Psoas muscle (tissue), 8 donors: ENCODE measurements around the gene RPUSD1. TPM values are rescaled to one million over a fixed set of nuclear protein-coding genes. Genes with fewer than 3 reads are reported as not detected.

Source experiments
- ATAC-seq, 4 donors: fragments of 200-7000 bp; cut with Tn5 transposase; one replicate each; pipeline ENCODE4 v1.9.1; 2020; ENCODE audit warnings: moderate library complexity in 3 of 4, mild to moderate bottlenecking in 2 of 4
- DNase-seq, 2 donors: peaks; one replicate each; pipeline ENCODE4 v3.0.0-alpha.2; 2020
- H3K27ac ChIP-seq: fragments of 200-600 bp; one replicate; pipeline ENCODE4 v1.8.0; 2022
- H3K27me3 ChIP-seq, 3 donors: fragments of 200-600 bp in 1 of 3; one replicate each; pipeline versions ENCODE4 v1.6.1 to v1.8.0; 2013 to 2022; ENCODE audit warnings: low read length in 2 of 3, mild to moderate bottlenecking in 2 of 3, moderate library complexity in 1 of 3; ENCODE audit not compliant: insufficient read depth in 3 of 3
- H3K36me3 ChIP-seq, 2 donors: fragments of 200-600 bp in 1 of 2; one replicate each; pipeline versions ENCODE4 v1.6.1 to v1.8.0; 2013 to 2022; ENCODE audit warnings: low read depth in 1 of 2, mild to moderate bottlenecking in 1 of 2, moderate library complexity in 1 of 2; ENCODE audit not compliant: insufficient read depth in 1 of 2
- H3K4me1 ChIP-seq: fragments of 200-600 bp; one replicate; pipeline ENCODE4 v1.8.0; 2022
- H3K4me3 ChIP-seq: fragments of 200-600 bp; one replicate; pipeline ENCODE4 v1.8.0; 2022; ENCODE audit warnings: mild to moderate bottlenecking
- H3K9me3 ChIP-seq: fragments of 200-600 bp; one replicate; pipeline ENCODE4 v1.8.0; 2022
- WGBS, 3 donors: extraction: QIAGEN DNeasy Blood & Tissue Kit; methylation state at CpG; one replicate each; pipeline versions ENCODE4 v1.1.6 to v1.1.7; 2013; 5-methylcytosine and 5-hydroxymethylcytosine counted together
- intact Hi-C, 2 donors: fragments of 100-400 bp; cut with DNase I; formaldehyde crosslinking; loops; one replicate each; pipeline versions ENCODE4 v1.11.0 to v1.14.2; 2022
- polyA plus RNA-seq, 3 donors: library from polyadenylated mRNA; stranded (reverse); fragments of 200-250 nt; gene quantifications; one replicate each; pipeline ENCODE4 v1.2.3, GENCODE V29; 2013
- total RNA-seq, 4 donors: library from RNA; stranded (reverse); fragmentation: NEBNext Ultra II Directional in 2 of 4; extraction: Animal tissue kit (Norgen Biotek cat#: 25700) in 2 of 4; gene quantifications; one replicate each; pipeline versions ENCODE4 v1.2.1 to v1.2.4, GENCODE V29; 2021 to 2023
- TF ChIP-seq, protein P1 (sequence below): fragments of 200-600 bp; IDR thresholded peaks from one replicate; pipeline ENCODE4 v1.8.0; 2022; ENCODE audit warnings: antibody characterized with exemption
- donor health status: healthy with polysubstance abuse.
- donor health status: DM: no; HTN: no; CAD: no; lungs with moderate emphysema.
- donor health status: Bipolar disorder and iron deficiency.
- donor health status: healthy.
- donor health status: DM: yes; HTN: yes; CAD: no.
- donor health status: DM: no; HTN: no; CAD: no.
- donor health status: DM: no; HTN: no; CAD: no.
- donor health status: DM: yes; HTN: yes; CAD: no.

The RPUSD1 gene
- total and polyA plus RNA-seq, 7 donors, result 4.4 to 25.7 (median 10.9) TPM

DNA sequence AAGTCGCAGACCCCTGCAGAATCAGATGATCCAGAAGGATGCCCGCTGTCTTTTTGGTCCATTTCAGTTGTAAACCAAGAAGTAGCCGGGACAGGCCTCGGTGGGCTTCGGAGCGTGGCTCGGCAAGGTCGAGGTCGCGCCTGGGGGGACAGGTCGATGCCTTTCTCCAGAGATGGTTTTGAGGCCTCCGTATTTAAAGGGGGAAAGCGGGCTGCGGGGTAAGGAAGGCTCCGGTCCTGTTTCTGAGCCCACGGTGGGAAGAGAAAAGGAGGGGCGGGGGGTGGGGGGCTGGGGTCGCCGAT is 19.9 kb upstream of the RPUSD1 start:
- intact Hi-C loops, result no loop called here
- ATAC-seq (no peak), DNase-seq (no peak)
- Histone ChIP-seq H3K27me3 (peaks cover 0 to 55% (median 30%) of the 10 kb centered on the region in 3 donors), H3K4me3 (peak overlapping the region; percentile 81), H3K27ac (no peak overlapping the region), H3K36me3 (no peaks in the 10 kb centered on the region), H3K9me3 (no peaks in the 10 kb centered on the region), H3K4me1 (no peaks in the 10 kb centered on the region)
- 23 to 30% (median 29%) methylated on average over 19 of the region's 19 CpGs for WGBS, 3 donors
- TF ChIP-seq, protein P1, sequence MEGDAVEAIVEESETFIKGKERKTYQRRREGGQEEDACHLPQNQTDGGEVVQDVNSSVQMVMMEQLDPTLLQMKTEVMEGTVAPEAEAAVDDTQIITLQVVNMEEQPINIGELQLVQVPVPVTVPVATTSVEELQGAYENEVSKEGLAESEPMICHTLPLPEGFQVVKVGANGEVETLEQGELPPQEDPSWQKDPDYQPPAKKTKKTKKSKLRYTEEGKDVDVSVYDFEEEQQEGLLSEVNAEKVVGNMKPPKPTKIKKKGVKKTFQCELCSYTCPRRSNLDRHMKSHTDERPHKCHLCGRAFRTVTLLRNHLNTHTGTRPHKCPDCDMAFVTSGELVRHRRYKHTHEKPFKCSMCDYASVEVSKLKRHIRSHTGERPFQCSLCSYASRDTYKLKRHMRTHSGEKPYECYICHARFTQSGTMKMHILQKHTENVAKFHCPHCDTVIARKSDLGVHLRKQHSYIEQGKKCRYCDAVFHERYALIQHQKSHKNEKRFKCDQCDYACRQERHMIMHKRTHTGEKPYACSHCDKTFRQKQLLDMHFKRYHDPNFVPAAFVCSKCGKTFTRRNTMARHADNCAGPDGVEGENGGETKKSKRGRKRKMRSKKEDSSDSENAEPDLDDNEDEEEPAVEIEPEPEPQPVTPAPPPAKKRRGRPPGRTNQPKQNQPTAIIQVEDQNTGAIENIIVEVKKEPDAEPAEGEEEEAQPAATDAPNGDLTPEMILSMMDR, result no peak

DNA sequence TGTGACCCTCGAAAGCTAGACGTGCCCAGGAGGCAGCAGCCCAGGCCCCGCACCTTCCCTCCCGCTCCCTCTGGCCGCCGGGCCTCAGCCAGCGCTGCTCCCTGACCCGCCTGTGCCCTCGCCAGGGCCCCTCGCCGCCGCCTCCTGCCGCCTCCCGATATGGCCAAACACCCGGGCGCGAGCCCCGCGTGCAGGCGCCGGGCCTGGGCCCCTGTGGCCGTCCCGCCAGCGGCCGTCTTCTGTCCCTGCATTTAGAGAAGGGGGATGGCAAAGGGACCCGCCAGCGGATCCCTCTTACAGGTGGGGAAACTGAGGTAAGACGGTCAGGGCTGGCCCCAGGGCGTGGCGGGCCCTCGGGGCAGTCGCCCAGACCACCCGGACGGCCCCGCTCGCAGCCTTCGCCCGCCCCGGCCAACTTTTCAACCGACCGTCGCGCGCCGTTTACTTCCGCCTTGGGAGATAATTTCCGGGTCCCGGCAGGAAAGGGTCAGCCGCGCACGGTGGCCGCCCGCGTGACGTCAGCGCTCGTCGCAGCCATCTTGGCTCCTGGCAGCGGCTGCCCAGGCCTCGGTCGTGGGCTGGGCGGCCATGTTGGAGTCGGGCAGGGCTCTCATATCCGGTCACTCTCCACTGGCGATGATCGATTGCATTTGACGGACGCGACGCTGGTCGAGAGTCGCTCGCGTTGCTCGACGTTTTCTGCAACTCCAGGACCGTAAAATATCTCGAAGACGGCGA is 19.3 kb upstream of the RPUSD1 start:
- peak overlapping the region; percentile 82 for H3K27ac ChIP-seq
- H3K36me3 ChIP-seq, result no peaks in the 10 kb centered on the region
- TF ChIP-seq, protein P1, result no peak
- H3K4me1 ChIP-seq, result no peaks in the 10 kb centered on the region
- DNase-seq, result peak; percentile 93 to 96
- H3K27me3 ChIP-seq, result peaks cover 0 to 55% (median 32%) of the 10 kb centered on the region in 3 donors
- peak overlapping the region; percentile 81 for H3K4me3 ChIP-seq
- peak; percentile 97 to 99 (median 98) for ATAC-seq
- WGBS, 3 donors, result 4 to 13% (median 10%) methylated on average over 78 to 80 of the region's 80 CpGs
- intact Hi-C loops, result no loop called here
- H3K9me3 ChIP-seq, result no peaks in the 10 kb centered on the region

DNA sequence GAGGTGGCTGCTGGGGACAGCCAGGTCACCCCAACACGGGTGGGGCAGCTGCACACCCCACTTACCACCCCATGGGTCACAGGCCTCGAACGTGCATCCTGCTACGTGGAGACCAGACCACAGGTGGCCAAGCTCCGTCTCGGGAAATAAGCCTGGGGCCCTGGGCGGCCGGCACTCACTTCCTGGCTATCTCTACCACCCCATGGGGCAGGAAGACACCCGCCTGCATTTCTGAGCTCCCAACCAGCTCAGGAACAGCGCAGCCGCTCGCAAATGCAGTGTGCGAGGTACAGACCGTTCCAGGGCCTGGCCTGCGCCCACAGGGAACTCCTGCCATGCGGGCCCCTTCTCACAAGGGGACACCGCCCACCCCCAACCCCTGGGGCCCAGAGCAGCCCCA is 17.3 kb upstream of the RPUSD1 start:
- peaks cover 0 to 56% (median 41%) of the 10 kb centered on the region in 3 donors for H3K27me3 ChIP-seq
- TF ChIP-seq, protein P1, result no peak
- intact Hi-C loops, result no loop called here
- no peak for DNase-seq
- H3K4me3 ChIP-seq, result no peak overlapping the region
- no peaks in the 10 kb centered on the region for H3K4me1 ChIP-seq
- H3K9me3 ChIP-seq, result no peaks in the 10 kb centered on the region
- WGBS, 3 donors, result 67 to 71% (median 70%) methylated on average over 14 to 17 of the region's 17 CpGs
- H3K36me3 ChIP-seq, result no peaks in the 10 kb centered on the region
- ATAC-seq, result no peak
- no peak overlapping the region for H3K27ac ChIP-seq

DNA sequence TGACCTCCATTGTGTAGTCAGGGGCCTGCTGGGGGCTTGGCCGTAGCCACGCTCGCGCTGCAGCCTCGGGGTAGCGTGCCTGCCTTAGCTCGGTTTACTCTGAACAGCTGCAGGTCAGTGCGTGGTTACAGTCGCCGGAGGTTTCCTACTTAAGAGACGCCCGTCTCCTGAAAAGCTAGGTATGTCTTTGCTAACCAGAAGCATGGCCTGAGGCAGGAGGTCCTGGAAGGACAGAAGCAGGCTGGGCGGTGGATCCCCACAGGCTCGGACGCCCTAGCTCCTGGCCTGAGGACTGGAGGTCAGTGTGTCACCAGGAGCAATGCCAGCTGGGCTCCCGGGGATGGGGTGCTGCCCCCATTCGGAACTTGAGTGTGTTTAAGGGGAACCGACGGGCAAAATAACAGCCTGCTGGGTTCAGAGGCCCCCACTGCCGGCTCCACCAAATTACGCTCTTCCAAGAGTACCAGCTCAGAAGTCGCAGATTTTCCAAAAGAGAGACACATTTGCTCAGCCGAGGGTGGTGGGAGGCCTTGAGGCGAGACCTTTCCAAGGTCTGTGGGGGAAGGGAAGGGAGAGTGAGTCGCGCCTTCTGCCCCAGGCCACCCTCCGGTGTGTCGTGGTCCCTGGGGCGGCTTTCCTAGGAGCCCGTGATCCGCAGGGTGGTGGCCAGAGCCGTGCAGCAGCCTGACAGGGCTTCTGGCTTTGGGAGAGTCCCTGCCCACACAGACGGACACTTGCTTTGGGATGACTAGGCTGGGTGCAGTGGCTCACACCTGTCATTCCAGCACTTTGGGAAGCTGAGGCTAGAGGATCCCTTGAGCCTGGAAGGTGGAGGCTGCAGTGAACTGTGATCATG is 16.2 kb upstream of the RPUSD1 start:
- H3K9me3 ChIP-seq, result no peaks in the 10 kb centered on the region
- no peaks in the 10 kb centered on the region for H3K36me3 ChIP-seq
- ATAC-seq (no peak), DNase-seq (no peak)
- TF ChIP-seq, protein P1, result no peak
- peaks cover 0 to 66% (median 44%) of the 10 kb centered on the region in 3 donors for H3K27me3 ChIP-seq
- H3K27ac ChIP-seq, result no peak overlapping the region
- H3K4me3 ChIP-seq, result no peak overlapping the region
- no peaks in the 10 kb centered on the region for H3K4me1 ChIP-seq
- intact Hi-C loops, result no loop called here
- 35 to 44% (median 40%) methylated on average over 33 of the region's 33 CpGs for WGBS, 3 donors
